Kidney (tissue), 14 donors: ENCODE data around the gene HS3ST3B1. TPM values are rescaled to one million over a fixed set of nuclear protein-coding genes. Genes with fewer than 3 reads are reported as not detected.

ENCODE experiments used
- DNase-seq, 5 donors: peaks; one replicate each; pipeline ENCODE4 v3.0.0-alpha.2; 2013 to 2020
- FAIRE-seq: peaks from 2 replicates; lab custom pipeline; 2012; peaks lifted over from hg19 to GRCh38; lab: Jason Lieb, UNC
- H3K27ac ChIP-seq, 2 donors: one replicate each; pipeline ENCODE4 v1.7.0; 2013; ENCODE audit warnings: low read depth in 2 of 2, low read length in 2 of 2, inconsistent platforms in 1 of 2
- H3K27me3 ChIP-seq: one replicate; pipeline ENCODE4 v1.7.1; 2013; ENCODE audit warnings: low read length, inconsistent platforms; ENCODE audit not compliant: control insufficient read depth, insufficient read depth
- H3K36me3 ChIP-seq, 3 donors: one replicate each; pipeline versions ENCODE4 v1.7.0 to v1.7.1; 2013; ENCODE audit warnings: low read length in 3 of 3, control low read depth in 1 of 3, inconsistent platforms in 1 of 3; ENCODE audit not compliant: insufficient read depth in 3 of 3, control insufficient read depth in 2 of 3
- H3K4me1 ChIP-seq, 3 donors: one replicate each; pipeline versions ENCODE4 v1.7.0 to v1.7.1; 2013; ENCODE audit warnings: low read length in 3 of 3, inconsistent platforms in 1 of 3, low read depth in 1 of 3; ENCODE audit not compliant: control insufficient read depth in 2 of 3, insufficient read depth in 2 of 3
- H3K4me3 ChIP-seq, 3 donors: one replicate each; pipeline versions ENCODE4 v1.7.0 to v1.8.1; 2013; ENCODE audit warnings: low read length in 3 of 3, control low read depth in 1 of 3, inconsistent platforms in 1 of 3
- H3K9ac ChIP-seq, 3 donors: one replicate each; pipeline versions ENCODE4 v1.7.0 to v1.7.1; 2013; ENCODE audit warnings: low read length in 3 of 3, control low read depth in 1 of 3, inconsistent platforms in 1 of 3
- H3K9me3 ChIP-seq, 3 donors: one replicate each; pipeline versions ENCODE4 v1.7.0 to v1.7.1; 2013; ENCODE audit warnings: low read length in 3 of 3, control low read depth in 1 of 3, inconsistent platforms in 1 of 3; ENCODE audit not compliant: control insufficient read depth in 2 of 3, insufficient read depth in 1 of 3
- intact Hi-C: fragments of 100-400 bp; cut with DNase I; formaldehyde crosslinking; loops from one replicate; pipeline ENCODE4 v1.11.1; 2022
- polyA plus RNA-seq: library from polyadenylated mRNA; stranded (reverse); fragments of 350-450 nt; fragmentation: Illumina TruSeq; extraction: RNeasy Lipid Tissue Mini Kit (QIAGEN cat#74804); gene quantifications from one replicate; pipeline ENCODE4 v1.2.3, GENCODE V29; 2014; ENCODE audit warnings: low read depth, low replicate concordance; ENCODE audit not compliant: insufficient read depth
- total RNA-seq: library from RNA; stranded (reverse); fragmentation: NEBNext Ultra II Directional; extraction: Animal tissue kit (Norgen Biotek cat#: 25700); gene quantifications from one replicate; pipeline ENCODE4 v1.2.1, GENCODE V29; 2021
- TF ChIP-seq, protein P1 (sequence below): IDR thresholded peaks from 3 replicates; pipeline ENCODE4 v1.5.1; 2012; ENCODE audit warnings: mild to moderate bottlenecking, moderate library complexity, borderline replicate concordance; ENCODE audit not compliant: insufficient read depth; ENCODE audit errors: extremely low read depth
- donor health status: control.
- donor health status: control.
- donor health status: control.
- donor health status: control.
- donor health status: control.
- donor health status: DM: yes; HTN: yes; CAD: no.
- donor health status: Normal renal cell carcinoma (clear cell type).

HS3ST3B1 gene
- total and polyA plus RNA-seq, 2 donors from 2014 or later: 4.8 to 5.3 TPM

DNA sequence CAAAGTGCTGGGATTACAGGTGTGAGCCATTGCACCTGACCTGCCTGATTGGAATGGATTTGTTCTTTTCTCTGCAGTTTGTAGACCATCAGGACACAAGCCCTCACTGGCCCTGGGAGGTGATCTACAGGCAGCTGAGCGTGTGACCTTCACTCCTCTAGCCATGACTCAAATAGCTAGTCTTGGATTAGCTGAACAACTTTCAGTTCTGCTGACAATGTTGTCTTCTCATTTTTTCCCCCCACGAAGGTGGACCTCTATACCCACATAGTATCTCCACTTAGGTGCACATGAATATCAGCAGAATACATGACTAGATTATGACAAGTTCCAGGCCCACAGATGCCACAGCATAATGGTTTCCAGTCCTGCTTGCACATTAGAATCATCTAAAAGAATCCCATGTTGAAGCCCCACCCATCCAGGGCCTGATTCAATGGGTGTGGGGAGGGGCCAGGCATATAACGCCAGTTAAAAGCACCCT, 36.8 kb downstream of the HS3ST3B1 start:
- Histone ChIP-seq H3K4me1 (peaks cover 0 to 2% (median 0%) of the 10 kb centered on the region in 3 donors), H3K27me3 (no peaks in the 10 kb centered on the region), H3K27ac (no peak overlapping the region), H3K9me3 (no peaks in the 10 kb centered on the region), H3K9ac (no peak overlapping the region), H3K4me3 (no peak overlapping the region), H3K36me3 (no peaks in the 10 kb centered on the region)
- TF ChIP-seq, protein P1, sequence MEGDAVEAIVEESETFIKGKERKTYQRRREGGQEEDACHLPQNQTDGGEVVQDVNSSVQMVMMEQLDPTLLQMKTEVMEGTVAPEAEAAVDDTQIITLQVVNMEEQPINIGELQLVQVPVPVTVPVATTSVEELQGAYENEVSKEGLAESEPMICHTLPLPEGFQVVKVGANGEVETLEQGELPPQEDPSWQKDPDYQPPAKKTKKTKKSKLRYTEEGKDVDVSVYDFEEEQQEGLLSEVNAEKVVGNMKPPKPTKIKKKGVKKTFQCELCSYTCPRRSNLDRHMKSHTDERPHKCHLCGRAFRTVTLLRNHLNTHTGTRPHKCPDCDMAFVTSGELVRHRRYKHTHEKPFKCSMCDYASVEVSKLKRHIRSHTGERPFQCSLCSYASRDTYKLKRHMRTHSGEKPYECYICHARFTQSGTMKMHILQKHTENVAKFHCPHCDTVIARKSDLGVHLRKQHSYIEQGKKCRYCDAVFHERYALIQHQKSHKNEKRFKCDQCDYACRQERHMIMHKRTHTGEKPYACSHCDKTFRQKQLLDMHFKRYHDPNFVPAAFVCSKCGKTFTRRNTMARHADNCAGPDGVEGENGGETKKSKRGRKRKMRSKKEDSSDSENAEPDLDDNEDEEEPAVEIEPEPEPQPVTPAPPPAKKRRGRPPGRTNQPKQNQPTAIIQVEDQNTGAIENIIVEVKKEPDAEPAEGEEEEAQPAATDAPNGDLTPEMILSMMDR: no peak
- intact Hi-C loops: no loop called here
- FAIRE-seq (no peak), DNase-seq (no peak)

GRCh38 chr17:14340857-14341754, 40.2 kb downstream of the HS3ST3B1 start:
- no peaks in the 10 kb centered on the region for H3K27me3 ChIP-seq
- no peak overlapping the region for H3K9ac ChIP-seq
- TF ChIP-seq, protein P1: no peak
- intact Hi-C loops: no loop called here
- no peaks in the 10 kb centered on the region for H3K36me3 ChIP-seq
- H3K9me3 ChIP-seq: no peaks in the 10 kb centered on the region
- no peak overlapping the region for H3K27ac ChIP-seq
- peaks cover 0 to 2% (median 0%) of the 10 kb centered on the region in 3 donors for H3K4me1 ChIP-seq
- DNase-seq: no peak
- no peak overlapping the region for H3K4me3 ChIP-seq
- no peak for FAIRE-seq

- no peaks in the 10 kb centered on the region for H3K9me3 ChIP-seq
- intact Hi-C loops: no loop called here
- TF ChIP-seq, protein P1: no peak
- no peak overlapping the region for H3K27ac ChIP-seq
- no peaks in the 10 kb centered on the region for H3K36me3 ChIP-seq
- H3K4me1 ChIP-seq: peaks cover 0 to 2% (median 0%) of the 10 kb centered on the region in 3 donors
- FAIRE-seq: no peak
- no peak overlapping the region for H3K4me3 ChIP-seq
- no peaks in the 10 kb centered on the region for H3K27me3 ChIP-seq
- no peak overlapping the region for H3K9ac ChIP-seq
- DNase-seq: no peak
These were observed 41.0 kb downstream of the HS3ST3B1 start for GRCh38 chr17:14341866-14342265.
